K562 (cell line): Measurements from ENCODE around the gene TIAM1. TPM values are rescaled to one million over a fixed set of nuclear protein-coding genes. Genes with fewer than 3 reads are reported as not detected.

Experiments
- ATAC-seq: fragments of 200-7000 bp; cut with Tn5 transposase; 3 replicates; pipeline ENCODE4 v1.9.1; 2020; ENCODE audit warnings: moderate library complexity
- BruUV-seq: library from RNA; stranded (reverse); fragments of 400-500 nt; replicated peaks from 2 replicates; lab custom pipeline; 2021; lab: Mats Ljungman, UMichigan
- CTCF ChIA-PET: fragments of 300-600 bp; formaldehyde crosslinking; extraction: SDS; loops from one replicate; lab custom pipeline; 2021; ENCODE audit warnings: low intra/inter-chr PET ratio; lab: Yijun Ruan, JAX
- POLR2A ChIA-PET: fragments of 300-600, 350-650 bp; sonication (Branson Sonifier 250); formaldehyde crosslinking; extraction: SDS; loops from one replicate; lab custom pipeline; 2021; ENCODE audit warnings: antibody characterized with exemption, inconsistent platforms; lab: Yijun Ruan, JAX
- DNase-seq, 4 experiments: peaks; one replicate each; pipeline versions ENCODE4 v3.0.0 to v3.0.0-alpha.2; 2011 to 2018; ENCODE audit warnings: low spot score in 3 of 4, mixed read lengths in 3 of 4; ENCODE audit errors: extremely low read depth in 1 of 4
- FAIRE-seq: peaks from 2 replicates; lab custom pipeline; 2011; peaks lifted over from hg19 to GRCh38; lab: Jason Lieb, UNC
- H2AFZ ChIP-seq: 2 replicates; pipeline ENCODE4 v1.6.0; 2011; ENCODE audit warnings: low read depth, low read length, control low read depth, inconsistent platforms
- H3K27ac ChIP-seq: fragments of 200-600 bp; 3 replicates; pipeline ENCODE4 v1.8.0; 2011; ENCODE audit warnings: low read depth, mild to moderate bottlenecking, control low read depth, inconsistent platforms, low read length, moderate library complexity, mixed read lengths; ENCODE audit errors: extremely low read depth
- H3K27me3 ChIP-seq, 2 experiments: fragments of 300-600 bp in 1 of 2; 2 replicates in 1 of 2; 3 replicates in 1 of 2; pipeline versions ENCODE4 v1.6.0 to v1.8.0; 2011; ENCODE audit warnings: inconsistent platforms in 2 of 2, low read length in 2 of 2, mild to moderate bottlenecking in 1 of 2, mixed read lengths in 1 of 2, moderate library complexity in 1 of 2; ENCODE audit not compliant: control insufficient read depth in 2 of 2, insufficient read depth in 2 of 2
- H3K36me3 ChIP-seq: fragments of 300-600 bp; 3 replicates; pipeline ENCODE4 v1.8.0; 2011; ENCODE audit warnings: mild to moderate bottlenecking, low read length, inconsistent platforms; ENCODE audit not compliant: control insufficient read depth, insufficient read depth
- H3K4me1 ChIP-seq, 2 experiments: fragments of 200-600 bp in 1 of 2; replicated peaks in 1 of 2; 2 replicates in 1 of 2; 3 replicates in 1 of 2; pipeline versions ENCODE4 v1.5.1 to v1.8.0; 2011; ENCODE audit warnings: inconsistent platforms in 2 of 2, low read length in 2 of 2, mild to moderate bottlenecking in 1 of 2, mixed read lengths in 1 of 2, moderate library complexity in 1 of 2; ENCODE audit not compliant: control insufficient read depth in 2 of 2, insufficient read depth in 2 of 2
- H3K4me2 ChIP-seq: 2 replicates; pipeline ENCODE4 v1.6.1; 2011; ENCODE audit warnings: low read length, control low read depth, inconsistent platforms, mixed read lengths; ENCODE audit not compliant: insufficient read depth
- H3K4me3 ChIP-seq: fragments of 200-600 bp; sonication (generic), shearing (Covaris generic); 2 replicates; pipeline ENCODE4 v1.5.1; 2016; ENCODE audit warnings: control low read depth, inconsistent platforms
- H3K79me2 ChIP-seq: fragments of 200-600 bp; 3 replicates; pipeline ENCODE4 v1.8.0; 2011; ENCODE audit warnings: low read length, inconsistent platforms; ENCODE audit not compliant: control insufficient read depth, insufficient read depth
- H3K9ac ChIP-seq, 2 experiments: 2 replicates each; pipeline versions ENCODE4 v1.6.0 to v1.6.1; 2011; ENCODE audit warnings: low read depth in 2 of 2, low read length in 2 of 2, control low read depth in 1 of 2, inconsistent platforms in 1 of 2, mild to moderate bottlenecking in 1 of 2, mixed read lengths in 1 of 2; ENCODE audit not compliant: insufficient read depth in 1 of 2
- H3K9me1 ChIP-seq: one replicate; pipeline ENCODE4 v1.6.0; 2011; ENCODE audit warnings: inconsistent platforms, mild to moderate bottlenecking, low read length, moderate library complexity; ENCODE audit not compliant: control insufficient read depth, insufficient read depth
- H3K9me3 ChIP-seq: replicated peaks from 2 replicates; pipeline ENCODE4 v1.5.1; 2011; ENCODE audit warnings: low read depth, low read length, inconsistent platforms; ENCODE audit not compliant: control insufficient read depth, insufficient read depth
- H4K20me1 ChIP-seq: replicated peaks from 2 replicates; pipeline ENCODE4 v1.6.1; 2011; ENCODE audit warnings: low read length, inconsistent platforms, mixed read lengths; ENCODE audit not compliant: control insufficient read depth, insufficient read depth
- CAMTA2 ChIP-seq: fragments of 250-450 bp; sonication (Bioruptor Pico); conservative IDR thresholded peaks from 2 replicates; pipeline ENCODE4 v1.5.1; 2022
- CBX5 ChIP-seq: IDR thresholded peaks from 2 replicates; pipeline ENCODE4 v1.6.1; 2014; ENCODE audit warnings: low read depth, borderline replicate concordance
- HEY1 ChIP-seq: fragments of 250-450 bp; sonication (Bioruptor Pico); IDR thresholded peaks from 2 replicates; pipeline ENCODE4 v1.5.0; 2020; ENCODE audit warnings: mild to moderate bottlenecking, moderate library complexity, borderline replicate concordance
- KDM4B ChIP-seq, 2 experiments: fragments of 450-650 bp in 1 of 2; sonication (generic) in 1 of 2; IDR thresholded peaks; 2 replicates each; pipeline ENCODE4 v1.6.1; 2016 to 2017; ENCODE audit warnings: borderline replicate concordance in 2 of 2, antibody characterized with exemption in 1 of 2, low read depth in 1 of 2, mild to moderate bottlenecking in 1 of 2
- MTA1 ChIP-seq: fragments of 450-650 bp; IDR thresholded peaks from 2 replicates; pipeline ENCODE4 v1.6.1; 2017; ENCODE audit warnings: borderline replicate concordance
- RBM39 ChIP-seq: fragments of 200-400 bp; formaldehyde crosslinking; optimal IDR thresholded peaks from 2 replicates; pipeline ENCODE3; 2018; ENCODE audit warnings: low read depth, low read length
- THRAP3 ChIP-seq: fragments of 450-650 bp; IDR thresholded peaks from 2 replicates; pipeline ENCODE4 v1.6.1; 2016; ENCODE audit warnings: mild to moderate bottlenecking, inconsistent platforms, borderline replicate concordance
- ZNF165 ChIP-seq: fragments of 250-450 bp; sonication (Bioruptor Pico); IDR thresholded peaks from 2 replicates; pipeline ENCODE4 v1.4.0; 2020; ENCODE audit warnings: borderline replicate concordance
- ZNF282 ChIP-seq: sonication (generic); formaldehyde crosslinking; IDR thresholded peaks from 2 replicates; pipeline ENCODE4 v1.8.1; 2023; ENCODE audit warnings: missing genetic modification reagents
- WGBS: fragments of 100-300 bp; shearing (Covaris generic); methylation state at CpG from one replicate; pipeline ENCODE4 v1.1.6; 2016; ENCODE audit warnings: low coverage, mixed read lengths; ENCODE audit not compliant: insufficient coverage; ENCODE audit errors: missing lambda C conversion rate; 5-methylcytosine and 5-hydroxymethylcytosine counted together
- in situ Hi-C: fragments of 300-500 bp; cut with MboI; formaldehyde crosslinking; loops from 4 replicates; pipeline ENCODE4 v1.15.0; 2018; ENCODE audit warnings: inconsistent platforms, mixed read lengths
- intact Hi-C: fragments of 100-400 bp; cut with micrococcal nuclease; formaldehyde crosslinking; loops from 2 replicates; pipeline ENCODE4 v1.14.2; 2022
- polyA plus RNA-seq, 8 experiments: library from polyadenylated mRNA; depleted of rRNA in 4 of 8; stranded (reverse) in 5 of 8; unstranded in 3 of 8; fragments of >200 nt; fragmentation: Nextera tagmentation in 2 of 8; fragmentation: Illumina TruSeq in 1 of 8; extraction: Ambion mirVana in 2 of 8; extraction: Trizol in 1 of 8; gene quantifications; 2 replicates each; pipeline versions ENCODE4 v1.2.1 to v1.2.3, GENCODE V29; 2011 to 2014; ENCODE audit warnings: inconsistent platforms in 1 of 8, missing spikeins in 1 of 8
- total RNA-seq, 7 experiments: library from RNA; depleted of rRNA in 6 of 7; stranded (reverse); fragments of >200 nt in 6 of 7; fragmentation: Illumina TruSeq in 2 of 7; extraction: Trizol in 2 of 7; gene quantifications; 2 replicates each; pipeline versions ENCODE4 v1.2.1 to v1.2.3, GENCODE V29; 2011 to 2021; ENCODE audit warnings: low replicate concordance in 1 of 7
- TF ChIP-seq, protein P1 (sequence below), 2 experiments: fragments of 450-650 bp; IDR thresholded peaks; 2 replicates each; pipeline ENCODE4 v1.6.1; 2018; ENCODE audit warnings: mild to moderate bottlenecking in 2 of 2, low read depth in 1 of 2; ENCODE audit not compliant: partially characterized antibody in 2 of 2
- TF ChIP-seq, protein P2 (sequence below): sonication (generic); formaldehyde crosslinking; IDR thresholded peaks from 2 replicates; pipeline ENCODE4 v1.8.0; 2023; ENCODE audit warnings: mild to moderate bottlenecking, missing genetic modification reagents

Gene TIAM1
- total and polyA plus RNA-seq, 9 of the 15 experiments (the other 6 are each of a cell fraction or from before 2014, with no cell fraction given): 0.11 TPM; not detected in 8

DNA sequence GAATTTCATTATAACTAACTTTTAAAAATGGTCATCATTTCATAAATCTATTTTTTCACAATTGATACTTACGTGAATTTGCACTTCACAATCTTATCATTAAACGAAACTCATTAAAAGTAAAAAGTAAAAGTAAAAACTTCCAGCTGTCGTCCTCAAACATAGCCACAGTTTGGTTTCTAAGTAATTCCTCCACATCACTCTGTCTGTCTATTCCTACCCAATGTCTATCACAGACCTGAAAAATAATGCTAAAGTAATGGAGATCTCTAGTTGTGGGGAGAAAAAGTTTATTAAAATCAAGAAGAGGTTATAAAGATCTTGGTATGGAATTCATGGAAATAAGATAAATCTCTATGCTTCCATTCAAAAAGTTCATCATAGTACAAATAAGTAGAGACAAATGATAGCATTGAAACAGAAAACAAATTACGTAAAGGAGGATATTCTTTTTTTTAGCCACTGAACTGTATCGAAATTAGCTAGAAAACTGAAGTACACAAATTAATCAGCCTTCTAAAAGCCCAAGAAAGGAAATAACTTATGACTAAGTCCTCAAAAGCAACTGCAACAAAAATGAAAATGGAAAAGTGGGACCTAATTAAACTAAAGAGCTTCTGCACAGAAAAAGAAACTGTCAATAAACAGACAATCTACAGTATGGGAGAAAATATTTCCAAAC is 148.6 kb downstream of the TIAM1 start:
- in situ Hi-C loops: loop anchor here (5.0 kb wide), 1 partner anchor 407 kb away; no protein-coding TSS in a partner anchor
- Histone ChIP-seq H3K79me2 (no peaks in the 10 kb centered on the region), H3K9me3 (no peaks in the 10 kb centered on the region), H3K4me1 (no peaks in the 10 kb centered on the region), H3K27me3 (peaks cover 9 to 20% of the 10 kb centered on the region in 2 experiments), H3K9ac (no peak overlapping the region), H3K36me3 (no peaks in the 10 kb centered on the region), H4K20me1 (no peaks in the 10 kb centered on the region), H3K27ac (no peak overlapping the region), H3K4me2 (no peak overlapping the region), H2AFZ (no peak overlapping the region), H3K9me1 (no peaks in the 10 kb centered on the region), H3K4me3 (no peak overlapping the region)
- DNase-seq (no peak), FAIRE-seq (no peak), ATAC-seq (no peak)
- BruUV-seq: no TSS peak
- CTCF ChIA-PET: interaction anchor here (0.7 kb wide), 1 partner anchor 313 kb away, joined by 4 read pairs; no protein-coding TSS in a partner anchor
- WGBS: 0% methylated on average over 5 of the region's 5 CpGs
- POLR2A ChIA-PET: no interaction called here
- intact Hi-C loops: no loop called here
- TF ChIP-seq CBX5: no peak
- TF ChIP-seq, protein P1, sequence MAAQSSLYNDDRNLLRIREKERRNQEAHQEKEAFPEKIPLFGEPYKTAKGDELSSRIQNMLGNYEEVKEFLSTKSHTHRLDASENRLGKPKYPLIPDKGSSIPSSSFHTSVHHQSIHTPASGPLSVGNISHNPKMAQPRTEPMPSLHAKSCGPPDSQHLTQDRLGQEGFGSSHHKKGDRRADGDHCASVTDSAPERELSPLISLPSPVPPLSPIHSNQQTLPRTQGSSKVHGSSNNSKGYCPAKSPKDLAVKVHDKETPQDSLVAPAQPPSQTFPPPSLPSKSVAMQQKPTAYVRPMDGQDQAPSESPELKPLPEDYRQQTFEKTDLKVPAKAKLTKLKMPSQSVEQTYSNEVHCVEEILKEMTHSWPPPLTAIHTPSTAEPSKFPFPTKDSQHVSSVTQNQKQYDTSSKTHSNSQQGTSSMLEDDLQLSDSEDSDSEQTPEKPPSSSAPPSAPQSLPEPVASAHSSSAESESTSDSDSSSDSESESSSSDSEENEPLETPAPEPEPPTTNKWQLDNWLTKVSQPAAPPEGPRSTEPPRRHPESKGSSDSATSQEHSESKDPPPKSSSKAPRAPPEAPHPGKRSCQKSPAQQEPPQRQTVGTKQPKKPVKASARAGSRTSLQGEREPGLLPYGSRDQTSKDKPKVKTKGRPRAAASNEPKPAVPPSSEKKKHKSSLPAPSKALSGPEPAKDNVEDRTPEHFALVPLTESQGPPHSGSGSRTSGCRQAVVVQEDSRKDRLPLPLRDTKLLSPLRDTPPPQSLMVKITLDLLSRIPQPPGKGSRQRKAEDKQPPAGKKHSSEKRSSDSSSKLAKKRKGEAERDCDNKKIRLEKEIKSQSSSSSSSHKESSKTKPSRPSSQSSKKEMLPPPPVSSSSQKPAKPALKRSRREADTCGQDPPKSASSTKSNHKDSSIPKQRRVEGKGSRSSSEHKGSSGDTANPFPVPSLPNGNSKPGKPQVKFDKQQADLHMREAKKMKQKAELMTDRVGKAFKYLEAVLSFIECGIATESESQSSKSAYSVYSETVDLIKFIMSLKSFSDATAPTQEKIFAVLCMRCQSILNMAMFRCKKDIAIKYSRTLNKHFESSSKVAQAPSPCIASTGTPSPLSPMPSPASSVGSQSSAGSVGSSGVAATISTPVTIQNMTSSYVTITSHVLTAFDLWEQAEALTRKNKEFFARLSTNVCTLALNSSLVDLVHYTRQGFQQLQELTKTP (IDR thresholded peaks at IDR 0.05; ENCODE audit: low read depth in 1 of 2, partially characterized antibody in 2 of 2): no peak
- TF ChIP-seq HEY1: no peak
- no peak for TF ChIP-seq ZNF282
- no peak for TF ChIP-seq MTA1
- no peak for TF ChIP-seq THRAP3
- no peak for TF ChIP-seq RBM39
- TF ChIP-seq ZNF165 (CRISPR knock-in tag): no peak
- TF ChIP-seq, protein P2, sequence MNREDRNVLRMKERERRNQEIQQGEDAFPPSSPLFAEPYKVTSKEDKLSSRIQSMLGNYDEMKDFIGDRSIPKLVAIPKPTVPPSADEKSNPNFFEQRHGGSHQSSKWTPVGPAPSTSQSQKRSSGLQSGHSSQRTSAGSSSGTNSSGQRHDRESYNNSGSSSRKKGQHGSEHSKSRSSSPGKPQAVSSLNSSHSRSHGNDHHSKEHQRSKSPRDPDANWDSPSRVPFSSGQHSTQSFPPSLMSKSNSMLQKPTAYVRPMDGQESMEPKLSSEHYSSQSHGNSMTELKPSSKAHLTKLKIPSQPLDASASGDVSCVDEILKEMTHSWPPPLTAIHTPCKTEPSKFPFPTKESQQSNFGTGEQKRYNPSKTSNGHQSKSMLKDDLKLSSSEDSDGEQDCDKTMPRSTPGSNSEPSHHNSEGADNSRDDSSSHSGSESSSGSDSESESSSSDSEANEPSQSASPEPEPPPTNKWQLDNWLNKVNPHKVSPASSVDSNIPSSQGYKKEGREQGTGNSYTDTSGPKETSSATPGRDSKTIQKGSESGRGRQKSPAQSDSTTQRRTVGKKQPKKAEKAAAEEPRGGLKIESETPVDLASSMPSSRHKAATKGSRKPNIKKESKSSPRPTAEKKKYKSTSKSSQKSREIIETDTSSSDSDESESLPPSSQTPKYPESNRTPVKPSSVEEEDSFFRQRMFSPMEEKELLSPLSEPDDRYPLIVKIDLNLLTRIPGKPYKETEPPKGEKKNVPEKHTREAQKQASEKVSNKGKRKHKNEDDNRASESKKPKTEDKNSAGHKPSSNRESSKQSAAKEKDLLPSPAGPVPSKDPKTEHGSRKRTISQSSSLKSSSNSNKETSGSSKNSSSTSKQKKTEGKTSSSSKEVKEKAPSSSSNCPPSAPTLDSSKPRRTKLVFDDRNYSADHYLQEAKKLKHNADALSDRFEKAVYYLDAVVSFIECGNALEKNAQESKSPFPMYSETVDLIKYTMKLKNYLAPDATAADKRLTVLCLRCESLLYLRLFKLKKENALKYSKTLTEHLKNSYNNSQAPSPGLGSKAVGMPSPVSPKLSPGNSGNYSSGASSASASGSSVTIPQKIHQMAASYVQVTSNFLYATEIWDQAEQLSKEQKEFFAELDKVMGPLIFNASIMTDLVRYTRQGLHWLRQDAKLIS (CRISPR knock-in tag): no peak
- TF ChIP-seq CAMTA2 (CRISPR knock-in tag): no peak
- no peak for TF ChIP-seq KDM4B (IDR thresholded peaks at IDR 0.05; ENCODE audit: borderline replicate concordance in 2 of 2, low read depth in 1 of 2)
